H1 (cell line): Measurements from ENCODE around the gene LYPD1. TPM values are rescaled to one million over a fixed set of nuclear protein-coding genes. Genes with fewer than 3 reads are reported as not detected.

Experiments used
- CTCF ChIA-PET: fragments of 300-600 bp; sonication (Branson Sonifier 250); formaldehyde crosslinking; loops from one replicate; lab custom pipeline; 2021; ENCODE audit not compliant: partially characterized antibody; lab: Charles Lee
- POLR2A ChIA-PET: fragments of 300-600 bp; sonication (Branson Sonifier 250); formaldehyde crosslinking; loops from one replicate; lab custom pipeline; 2021; ENCODE audit warnings: inconsistent platforms; ENCODE audit not compliant: partially characterized antibody; lab: Charles Lee
- DNase-seq, 2 experiments: peaks; one replicate each; pipeline versions ENCODE4 v3.0.0 to v3.0.0-alpha.2; 2010 to 2022; ENCODE audit warnings: low spot score in 2 of 2, low read depth in 1 of 2, mixed read lengths in 1 of 2
- FAIRE-seq: peaks from 2 replicates; lab custom pipeline; 2011; peaks lifted over from hg19 to GRCh38; lab: Jason Lieb, UNC
- H2AFZ ChIP-seq: 2 replicates; pipeline ENCODE4 v1.8.1; 2012; ENCODE audit warnings: low read length, inconsistent platforms
- H2AK5ac ChIP-seq: 2 replicates; pipeline ENCODE4 v1.6.1; 2013; ENCODE audit warnings: low read depth, low read length
- H2BK120ac ChIP-seq: replicated peaks from 2 replicates; pipeline ENCODE3; 2013; ENCODE audit warnings: low read depth, low read length, inconsistent platforms
- H2BK12ac ChIP-seq: 2 replicates; pipeline ENCODE4 v1.6.1; 2013; ENCODE audit warnings: low read depth, low read length
- H2BK15ac ChIP-seq: 2 replicates; pipeline ENCODE4 v1.6.1; 2013; ENCODE audit warnings: low read length
- H2BK20ac ChIP-seq: 2 replicates; pipeline ENCODE4 v1.6.1; 2013; ENCODE audit warnings: low read length
- H2BK5ac ChIP-seq: 2 replicates; pipeline ENCODE4 v1.6.1; 2013; ENCODE audit warnings: low read depth, low read length
- H3K14ac ChIP-seq: 2 replicates; pipeline ENCODE4 v1.6.1; 2013; ENCODE audit warnings: inconsistent platforms; ENCODE audit not compliant: insufficient read length
- H3K18ac ChIP-seq: 2 replicates; pipeline ENCODE4 v1.6.1; 2013; ENCODE audit warnings: low read length; ENCODE audit errors: extremely low read depth
- H3K23ac ChIP-seq: 2 replicates; pipeline ENCODE4 v1.6.1; 2013; ENCODE audit warnings: inconsistent platforms; ENCODE audit not compliant: insufficient read length
- H3K23me2 ChIP-seq: 2 replicates; pipeline ENCODE4 v1.6.1; 2013; ENCODE audit warnings: low read depth, low read length
- H3K27ac ChIP-seq: 2 replicates; pipeline ENCODE4 v1.6.1; 2011; ENCODE audit warnings: low read depth, low read length, inconsistent platforms
- H3K27me3 ChIP-seq, 4 experiments: replicated peaks in 1 of 4; 1 replicate in 1 of 4; 2 replicates in 3 of 4; pipeline versions ENCODE4 v1.6.1 to v1.8.1; 2011 to 2013; ENCODE audit warnings: low read length in 3 of 4, mild to moderate bottlenecking in 3 of 4, inconsistent platforms in 2 of 4, mixed read lengths in 2 of 4, moderate library complexity in 1 of 4; ENCODE audit not compliant: control insufficient read depth in 3 of 4, insufficient read depth in 3 of 4; ENCODE audit errors: extremely low read depth in 1 of 4
- H3K36me3 ChIP-seq, 4 experiments: 2 replicates each; pipeline versions ENCODE4 v1.6.1 to v1.8.1; 2011 to 2013; ENCODE audit warnings: mild to moderate bottlenecking in 4 of 4, low read length in 3 of 4, moderate library complexity in 2 of 4, control low read depth in 1 of 4, inconsistent platforms in 1 of 4; ENCODE audit not compliant: insufficient read depth in 4 of 4, control insufficient read depth in 2 of 4
- H3K4ac ChIP-seq: replicated peaks from 2 replicates; pipeline ENCODE3; 2013; ENCODE audit warnings: low read length, low read depth, mixed read lengths, inconsistent platforms; ENCODE audit not compliant: insufficient read length
- H3K4me1 ChIP-seq, 4 experiments: replicated peaks in 1 of 4; 1 replicate in 1 of 4; 2 replicates in 3 of 4; pipeline versions ENCODE4 v1.6.1 to v1.8.1; 2011 to 2013; ENCODE audit warnings: low read length in 3 of 4, inconsistent platforms in 2 of 4, mixed read lengths in 1 of 4; ENCODE audit not compliant: insufficient read depth in 4 of 4, control insufficient read depth in 3 of 4
- H3K4me2 ChIP-seq, 2 experiments: 2 replicates each; pipeline versions ENCODE4 v1.6.1 to v1.8.1; 2011 to 2013; ENCODE audit warnings: low read depth in 2 of 2, low read length in 2 of 2, control low read depth in 1 of 2, inconsistent platforms in 1 of 2, mild to moderate bottlenecking in 1 of 2; ENCODE audit not compliant: insufficient read depth in 1 of 2
- H3K4me3 ChIP-seq, 4 experiments: fragments of 200-600, 300-600 bp in 1 of 4; sonication (generic), shearing (Covaris generic), sonication (Bioruptor Twin) in 1 of 4; 2 replicates each; pipeline versions ENCODE4 v1.5.1 to v1.8.1; 2011 to 2016; ENCODE audit warnings: low read length in 4 of 4, low read depth in 3 of 4, control low read depth in 2 of 4, inconsistent platforms in 2 of 4, mild to moderate bottlenecking in 2 of 4, mixed read lengths in 1 of 4, moderate library complexity in 1 of 4; ENCODE audit not compliant: insufficient read depth in 2 of 4; ENCODE audit errors: extremely low read depth in 1 of 4
- H3K56ac ChIP-seq: replicated peaks from 2 replicates; pipeline ENCODE3; 2013; ENCODE audit warnings: low read depth, mild to moderate bottlenecking, mixed read lengths, low read length, inconsistent platforms; ENCODE audit not compliant: insufficient read length
- H3K79me1 ChIP-seq: 2 replicates; pipeline ENCODE4 v1.6.1; 2013; ENCODE audit warnings: low read depth, low read length, control low read depth
- H3K79me2 ChIP-seq, 2 experiments: 2 replicates each; pipeline versions ENCODE4 v1.6.1 to v1.8.1; 2012 to 2013; ENCODE audit warnings: low read length in 2 of 2, mild to moderate bottlenecking in 2 of 2, inconsistent platforms in 1 of 2; ENCODE audit not compliant: insufficient read depth in 2 of 2, control insufficient read depth in 1 of 2
- H3K9ac ChIP-seq, 4 experiments: replicated peaks in 1 of 4; 1 replicate in 1 of 4; 2 replicates in 3 of 4; pipeline versions ENCODE4 v1.6.1 to v1.8.1; 2011 to 2013; ENCODE audit warnings: low read depth in 3 of 4, low read length in 3 of 4, control low read depth in 2 of 4, mild to moderate bottlenecking in 2 of 4, moderate library complexity in 2 of 4, inconsistent platforms in 1 of 4; ENCODE audit errors: extremely low read depth in 1 of 4
- H3K9me3 ChIP-seq, 2 experiments: 2 replicates each; pipeline versions ENCODE4 v1.6.1 to v1.8.1; 2012 to 2013; ENCODE audit warnings: mild to moderate bottlenecking in 2 of 2, moderate library complexity in 2 of 2, control low read depth in 1 of 2, inconsistent platforms in 1 of 2, low read depth in 1 of 2, low read length in 1 of 2, mixed read lengths in 1 of 2; ENCODE audit not compliant: insufficient read depth in 2 of 2
- H4K20me1 ChIP-seq, 2 experiments: replicated peaks in 1 of 2; 2 replicates each; pipeline versions ENCODE3 to v1.8.1; 2011 to 2013; ENCODE audit warnings: inconsistent platforms in 2 of 2, low read length in 2 of 2, mild to moderate bottlenecking in 1 of 2; ENCODE audit not compliant: insufficient read depth in 2 of 2, control insufficient read depth in 1 of 2
- H4K5ac ChIP-seq: 2 replicates; pipeline ENCODE4 v1.6.1; 2013; ENCODE audit warnings: low read length, low read depth, mixed read lengths, inconsistent platforms; ENCODE audit not compliant: insufficient read length
- H4K8ac ChIP-seq: 2 replicates; pipeline ENCODE4 v1.8.0; 2013; ENCODE audit warnings: mild to moderate bottlenecking, moderate library complexity, low read length, inconsistent platforms; ENCODE audit not compliant: insufficient read depth; ENCODE audit errors: extremely low read depth
- H4K91ac ChIP-seq: replicated peaks from 2 replicates; pipeline ENCODE3; 2013; ENCODE audit warnings: low read length, mixed read lengths, inconsistent platforms; ENCODE audit not compliant: insufficient read length
- CBX5 ChIP-seq: fragments of 300-800, 300-1000 bp; sonication (generic); IDR thresholded peaks from 2 replicates; pipeline ENCODE4 v1.7.1; 2016; ENCODE audit warnings: antibody characterized with exemption, low read length, low read depth
- CHD1 ChIP-seq: IDR thresholded peaks from 2 replicates; pipeline ENCODE4 v1.6.1; 2012; ENCODE audit warnings: low read depth, low read length, improper control_type of control experiment
- CHD2 ChIP-seq: IDR thresholded peaks from 2 replicates; pipeline ENCODE4 v1.6.1; 2012; ENCODE audit warnings: low read length, improper control_type of control experiment
- GTF2F1 ChIP-seq: IDR thresholded peaks from 2 replicates; pipeline ENCODE4 v1.6.1; 2012; ENCODE audit warnings: low read depth, low read length, improper control_type of control experiment, borderline replicate concordance
- KDM5A ChIP-seq: fragments of 200-600 bp; IDR thresholded peaks from 2 replicates; pipeline ENCODE4 v1.7.1; 2012; ENCODE audit warnings: mild to moderate bottlenecking, low read length, inconsistent platforms, mixed read lengths
- NRF1 ChIP-seq: IDR thresholded peaks from 2 replicates; pipeline ENCODE4 v1.6.1; 2011; ENCODE audit warnings: mild to moderate bottlenecking, low read depth, low read length, improper control_type of control experiment
- POU5F1 ChIP-seq: IDR thresholded peaks from 2 replicates; pipeline ENCODE4 v1.6.1; 2011; ENCODE audit warnings: low read depth, mild to moderate bottlenecking, low read length, moderate library complexity
- RXRA ChIP-seq: IDR thresholded peaks from 2 replicates; pipeline ENCODE4 v1.6.1; 2011; ENCODE audit warnings: low read depth, mild to moderate bottlenecking, low read length, moderate library complexity; ENCODE audit not compliant: insufficient read depth
- WGBS, 2 experiments: shearing (Covaris generic) in 1 of 2; methylation state at CpG; one replicate each; pipeline versions ENCODE4 v1.1.6 to v1.1.7; 2013 to 2015; ENCODE audit warnings: low lambda C conversion rate in 2 of 2, mixed read lengths in 2 of 2, inconsistent platforms in 1 of 2, low coverage in 1 of 2, missing lambda C conversion rate in 1 of 2; ENCODE audit not compliant: insufficient replicate concordance in 2 of 2, insufficient coverage in 1 of 2, insufficient read length in 1 of 2; ENCODE audit errors: extremely low coverage in 1 of 2, missing lambda C conversion rate in 1 of 2; 5-methylcytosine and 5-hydroxymethylcytosine counted together
- polyA plus RNA-seq, 7 experiments: library from polyadenylated mRNA; depleted of rRNA in 3 of 7; stranded (reverse) in 5 of 7; unstranded in 2 of 7; fragments of >200 nt in 5 of 7; fragments of 200-250 nt in 2 of 7; gene quantifications; 1 replicate in 5 of 7; 2 replicates in 1 of 7; 4 replicates in 1 of 7; pipeline versions ENCODE4 v1.2.1 to v1.2.3, GENCODE V29; 2011 to 2013; ENCODE audit warnings: missing spikeins in 2 of 7, mixed read lengths in 2 of 7
- total RNA-seq: library from RNA; stranded (reverse); fragmentation: NEBNext Ultra II Directional; extraction: Animal tissue kit (Norgen Biotek cat#: 25700); gene quantifications from 2 replicates; pipeline ENCODE4 v1.2.1, GENCODE V29; 2021

The LYPD1 gene
- total and polyA plus RNA-seq, 2 of the 8 experiments (the other 6 are each of a cell fraction or from before 2014, with no cell fraction given): 1.9 to 2.7 TPM

GRCh38 chr2:132632000-132632649 lies 37.9 kb downstream of the LYPD1 start:
- no peak overlapping the region; a peak in 1 of 4 replicates for H3K4me2 ChIP-seq

More at GRCh38 chr2:132632000-132632649, 37.9 kb downstream of the LYPD1 start:
- CTCF ChIA-PET: interaction anchor here (0.5 to 1.7 kb wide), 3 partner anchors 19 to 162 kb away, joined by 3 read pairs; no protein-coding TSS in a partner anchor
- H3K27ac ChIP-seq: no peak overlapping the region
- peaks cover 0 to 8% (median 4%) of the 10 kb centered on the region in 4 experiments; a peak in 4 of 7 replicates for H3K4me1 ChIP-seq
- H3K27me3 ChIP-seq: no peaks in the 10 kb centered on the region
- no peak overlapping the region for H3K4ac ChIP-seq
- H2BK20ac ChIP-seq: no peak overlapping the region
- no peak for TF ChIP-seq CHD1
- no peak for TF ChIP-seq CBX5
- TF ChIP-seq NRF1: no peak
- no peak for TF ChIP-seq KDM5A
- no peak for TF ChIP-seq RXRA
- no peak for TF ChIP-seq POU5F1
- no peak for TF ChIP-seq GTF2F1
- TF ChIP-seq CHD2: no peak
- no peak overlapping the region for H2AK5ac ChIP-seq
- H3K79me2 ChIP-seq: no peaks in the 10 kb centered on the region
- H2BK5ac ChIP-seq: no peak overlapping the region
- no peaks in the 10 kb centered on the region for H4K20me1 ChIP-seq
- H2BK12ac ChIP-seq: no peak overlapping the region
- no peak overlapping the region for H3K4me3 ChIP-seq
- no peak overlapping the region for H2AFZ ChIP-seq
- H2BK15ac ChIP-seq: no peak overlapping the region
- no peaks in the 10 kb centered on the region for H3K79me1 ChIP-seq
- H3K9me3 ChIP-seq: no peaks in the 10 kb centered on the region
- no peak overlapping the region for H3K23ac ChIP-seq
- FAIRE-seq: no peak
- no peak overlapping the region for H3K56ac ChIP-seq
- H3K18ac ChIP-seq: no peak overlapping the region
- DNase-seq: no peak
- POLR2A ChIA-PET: no interaction called here
- H3K36me3 ChIP-seq: no peaks in the 10 kb centered on the region
- 90% methylated on average over 5 of the region's 6 CpGs; no CpG with 5 or more reads in 1 of the 2 experiments for WGBS, 2 experiments
- H4K91ac ChIP-seq: no peak overlapping the region
- H2BK120ac ChIP-seq: no peak overlapping the region
- no peak overlapping the region for H3K9ac ChIP-seq
- H3K23me2 ChIP-seq: peaks cover 9% of the 10 kb centered on the region; the same call in 1 of the 2 replicates
- H3K14ac ChIP-seq: no peak overlapping the region
- no peak overlapping the region for H4K8ac ChIP-seq
- H4K5ac ChIP-seq: no peak overlapping the region
